DND-41 (cell line): ENCODE measurements around the gene GLRX2.

Experiments used
- EZH2 ChIP-seq: IDR thresholded peaks from 3 replicates; pipeline ENCODE4 v1.6.1; 2012; ENCODE audit warnings: borderline replicate concordance, low read depth, mild to moderate bottlenecking, moderate library complexity, low read length, inconsistent platforms; ENCODE audit not compliant: severe bottlenecking
- TF ChIP-seq, protein P1 (sequence below): IDR thresholded peaks from 2 replicates; pipeline ENCODE4 v1.5.1; 2012; ENCODE audit warnings: borderline replicate concordance, low read length, moderate library complexity, mild to moderate bottlenecking; ENCODE audit not compliant: poor library complexity, severe bottlenecking; ENCODE audit errors: extremely low read depth

DNA sequence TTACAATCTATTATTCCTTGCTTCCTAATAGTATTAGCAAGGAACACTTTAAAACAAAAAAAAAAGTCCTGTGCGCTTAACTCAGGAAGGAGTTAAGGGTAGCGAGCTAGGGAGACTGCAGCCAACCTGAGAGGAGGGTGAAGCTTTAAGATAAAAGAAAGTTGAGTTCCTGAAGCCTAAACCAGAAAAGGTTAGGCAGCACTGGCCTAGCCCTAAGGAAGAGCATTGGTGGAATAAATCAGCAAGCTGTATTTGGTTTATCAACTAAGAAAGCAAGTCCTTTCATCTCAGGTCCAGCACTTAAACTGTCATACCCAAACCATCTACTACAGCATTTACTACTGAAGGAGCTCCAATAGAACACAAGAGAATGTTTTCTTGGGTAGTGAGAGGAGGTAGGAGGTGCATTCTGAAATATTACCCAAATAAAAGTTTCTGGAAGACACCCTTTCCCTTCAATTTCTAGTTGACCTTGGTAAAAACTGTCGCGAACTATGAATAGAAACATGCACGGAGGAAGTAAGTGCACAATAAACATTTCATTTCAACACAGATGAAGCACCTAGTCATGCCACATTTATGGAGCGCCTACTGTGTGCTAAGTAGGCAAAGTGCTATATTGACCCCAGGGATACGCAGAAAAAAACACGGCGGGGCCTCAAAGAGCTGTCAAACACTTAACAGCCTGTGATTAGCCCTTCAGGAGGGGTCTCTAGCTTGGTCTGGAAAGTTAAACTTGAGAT is 1.3 kb downstream of the GLRX2 start:
- TF ChIP-seq, protein P1, sequence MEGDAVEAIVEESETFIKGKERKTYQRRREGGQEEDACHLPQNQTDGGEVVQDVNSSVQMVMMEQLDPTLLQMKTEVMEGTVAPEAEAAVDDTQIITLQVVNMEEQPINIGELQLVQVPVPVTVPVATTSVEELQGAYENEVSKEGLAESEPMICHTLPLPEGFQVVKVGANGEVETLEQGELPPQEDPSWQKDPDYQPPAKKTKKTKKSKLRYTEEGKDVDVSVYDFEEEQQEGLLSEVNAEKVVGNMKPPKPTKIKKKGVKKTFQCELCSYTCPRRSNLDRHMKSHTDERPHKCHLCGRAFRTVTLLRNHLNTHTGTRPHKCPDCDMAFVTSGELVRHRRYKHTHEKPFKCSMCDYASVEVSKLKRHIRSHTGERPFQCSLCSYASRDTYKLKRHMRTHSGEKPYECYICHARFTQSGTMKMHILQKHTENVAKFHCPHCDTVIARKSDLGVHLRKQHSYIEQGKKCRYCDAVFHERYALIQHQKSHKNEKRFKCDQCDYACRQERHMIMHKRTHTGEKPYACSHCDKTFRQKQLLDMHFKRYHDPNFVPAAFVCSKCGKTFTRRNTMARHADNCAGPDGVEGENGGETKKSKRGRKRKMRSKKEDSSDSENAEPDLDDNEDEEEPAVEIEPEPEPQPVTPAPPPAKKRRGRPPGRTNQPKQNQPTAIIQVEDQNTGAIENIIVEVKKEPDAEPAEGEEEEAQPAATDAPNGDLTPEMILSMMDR, result no peak
- TF ChIP-seq EZH2, result no peak
